Esophagus muscularis mucosa (tissue), 4 donors: ENCODE measurements around the gene HOXB9. TPM values are rescaled to one million over a fixed set of nuclear protein-coding genes. Genes with fewer than 3 reads are reported as not detected.

Experiments
- DNase-seq: peaks from one replicate; pipeline ENCODE4 v3.0.0-alpha.2; 2017; ENCODE audit errors: extremely low spot score
- H3K27ac ChIP-seq, 4 donors: fragments of 200-600 bp; sonication (generic); replicated peaks in 1 of 4; 1 replicate in 3 of 4; 2 replicates in 1 of 4; pipeline ENCODE4 v1.5.1; 2016 to 2019; ENCODE audit warnings: mild to moderate bottlenecking in 1 of 4
- H3K27me3 ChIP-seq, 4 donors: fragments of 200-600 bp; sonication (generic); one replicate each; pipeline versions ENCODE4 v1.5.1 to v1.6.0; 2016 to 2019
- H3K36me3 ChIP-seq, 4 donors: fragments of 200-600 bp; sonication (generic); one replicate each; pipeline ENCODE4 v1.5.1; 2016 to 2019
- H3K4me1 ChIP-seq, 4 donors: fragments of 200-600 bp; sonication (generic); one replicate each; pipeline ENCODE4 v1.5.1; 2016 to 2019
- H3K4me3 ChIP-seq, 4 donors: fragments of 200-600 bp; sonication (generic); 1 replicate in 2 of 4; 2 replicates in 2 of 4; pipeline ENCODE4 v1.5.1; 2016 to 2019; ENCODE audit warnings: mild to moderate bottlenecking in 4 of 4, moderate library complexity in 1 of 4
- H3K9me3 ChIP-seq, 4 donors: fragments of 200-600 bp; sonication (generic); 1 replicate in 3 of 4; 2 replicates in 1 of 4; pipeline ENCODE4 v1.5.1; 2016 to 2019
- CTCF ChIP-seq, 3 experiments: fragments of 200-600 bp in 2 of 3; fragments of 450-650 bp in 1 of 3; sonication (generic) in 2 of 3; IDR thresholded peaks; one replicate each; pipeline ENCODE4 v1.5.1; 2017 to 2019; ENCODE audit warnings: antibody characterized with exemption in 3 of 3, mild to moderate bottlenecking in 2 of 3, moderate library complexity in 1 of 3
- EP300 ChIP-seq: sonication (generic); formaldehyde crosslinking; IDR thresholded peaks from one replicate; pipeline ENCODE4 v1.6.1; 2017; ENCODE audit warnings: antibody characterized with exemption
- POLR2A ChIP-seq: fragments of 450-650 bp; IDR thresholded peaks from one replicate; pipeline ENCODE4 v1.6.1; 2017; ENCODE audit warnings: antibody characterized with exemption, moderate library complexity, mild to moderate bottlenecking, low read depth
- POLR2AphosphoS5 ChIP-seq, 2 donors: sonication (generic); formaldehyde crosslinking; IDR thresholded peaks; one replicate each; pipeline ENCODE4 v1.6.1; 2017; ENCODE audit warnings: antibody characterized with exemption in 2 of 2
- WGBS: methylation state at CpG from one replicate; pipeline ENCODE4 v1.1.5; 2018; 5-methylcytosine and 5-hydroxymethylcytosine counted together
- intact Hi-C: fragments of 100-400 bp; cut with DNase I; formaldehyde crosslinking; loops from one replicate; pipeline ENCODE4 v1.15.1; 2023
- total RNA-seq, 4 donors: library from RNA; depleted of rRNA; stranded (reverse); fragments of >200 nt; gene quantifications; one replicate each; pipeline versions ENCODE4 v1.1.0 to v1.2.1, GENCODE V29; 2016

Gene HOXB9
- total RNA-seq, 4 donors from 2014 or later, result not detected

- Histone ChIP-seq H3K9me3 (no peaks in the 10 kb centered on the region), H3K4me3 (no peak overlapping the region), H3K4me1 (peaks cover 36 to 60% (median 50%) of the 10 kb centered on the region in 4 donors), H3K27me3 (peaks cover 0 to 21% (median 0%) of the 10 kb centered on the region in 4 donors), H3K36me3 (no peaks in the 10 kb centered on the region), H3K27ac (peak overlapping the region in 1 of 4 donors; percentile 91)
- DNase-seq, result no peak
- intact Hi-C loops, result no loop called here
- WGBS, result 50% methylated on average over 1 of the region's 2 CpGs
- TF ChIP-seq CTCF (IDR thresholded peaks at IDR 0.05) (no peak), EP300 (no peak), POLR2AphosphoS5 (IDR thresholded peaks at IDR 0.05) (no peak), POLR2A (no peak)
Observed at GRCh38 chr17:48588528-48588927, 37.6 kb downstream of the HOXB9 start.

DNA sequence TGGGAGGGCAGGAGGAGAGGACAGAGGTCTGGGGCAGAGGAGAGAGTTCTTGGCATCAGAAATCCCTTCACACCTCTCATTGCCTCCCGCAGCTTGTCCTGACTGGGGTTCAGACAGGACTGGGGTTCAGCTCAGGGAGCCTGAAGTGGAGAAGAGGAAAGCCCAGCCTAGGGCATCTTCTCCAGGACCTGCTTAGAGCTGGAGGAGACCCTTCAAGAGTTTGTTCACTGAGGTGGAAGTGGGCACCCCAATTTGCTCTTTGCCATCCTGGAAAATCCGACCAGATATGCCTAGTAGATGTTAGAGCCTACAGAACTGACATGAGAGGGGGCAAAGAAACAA is 38.1 kb downstream of the HOXB9 start:
- Histone ChIP-seq H3K27ac (peak overlapping the region in 1 of 4 donors; percentile 91), H3K4me3 (no peak overlapping the region), H3K27me3 (peaks cover 0 to 17% (median 0%) of the 10 kb centered on the region in 4 donors), H3K9me3 (no peaks in the 10 kb centered on the region), H3K4me1 (peaks cover 33 to 60% (median 50%) of the 10 kb centered on the region in 4 donors), H3K36me3 (no peaks in the 10 kb centered on the region)
- intact Hi-C loops, result no loop called here
- TF ChIP-seq EP300, result no peak
- TF ChIP-seq CTCF (IDR thresholded peaks at IDR 0.05), result no peak
- TF ChIP-seq POLR2A, result no peak
- no peak for TF ChIP-seq POLR2AphosphoS5 (IDR thresholded peaks at IDR 0.05)
- DNase-seq, result no peak
- 80% methylated on average over 2 of the region's 2 CpGs for WGBS

- Histone ChIP-seq H3K4me3 (peak overlapping the region in 1 of 4 donors; percentile 74), H3K27ac (peak overlapping the region; percentile 9 to 97 (median 72))
Observed at GRCh38 chr17:48587276-48588073, 38.7 kb downstream of the HOXB9 start.

DNA sequence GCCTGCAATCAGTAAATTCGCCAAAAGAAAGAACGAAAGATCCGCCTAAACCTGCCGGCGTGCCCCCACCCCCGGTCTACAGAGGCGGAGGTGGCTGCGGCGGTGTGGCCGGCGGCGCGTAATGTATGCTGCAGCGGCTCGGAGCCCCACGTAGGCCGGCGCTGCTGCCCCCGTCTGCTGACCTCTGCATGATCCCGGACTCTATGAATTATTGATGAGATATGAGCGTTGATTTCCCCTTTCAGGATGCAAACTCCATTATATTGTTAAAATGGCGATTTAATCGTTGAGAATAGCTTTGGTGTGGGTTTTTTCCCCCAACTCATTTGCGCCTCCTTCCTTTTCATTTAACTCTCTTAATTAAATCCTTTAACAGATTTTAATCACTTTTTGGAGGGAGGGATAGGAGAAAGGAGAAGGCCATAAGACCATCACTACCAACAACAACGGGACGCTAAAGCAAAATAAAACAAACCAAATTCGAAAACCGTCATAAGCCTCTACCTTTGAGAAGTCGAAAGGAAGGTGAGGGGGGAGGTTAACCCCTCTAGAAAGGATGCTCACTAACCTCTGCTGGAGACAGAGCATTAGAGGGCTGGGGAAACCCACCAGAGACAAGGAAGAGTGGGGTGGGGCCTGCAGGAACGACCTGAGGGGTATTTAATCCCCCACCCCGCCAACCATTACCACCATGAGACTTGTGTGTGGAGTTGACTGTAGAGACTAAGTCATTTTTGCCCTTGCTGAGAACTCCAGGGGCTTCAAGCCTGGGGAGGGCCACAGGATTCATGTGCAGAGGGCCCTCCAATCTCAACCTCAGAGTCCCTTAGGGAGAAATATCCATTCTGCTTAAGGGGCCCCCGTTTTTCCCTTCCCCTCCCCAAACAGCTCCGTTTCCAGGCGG is 39.6 kb downstream of the HOXB9 start:
- DNase-seq, result no peak
- no peaks in the 10 kb centered on the region for H3K36me3 ChIP-seq
- WGBS, result 61% methylated on average over 34 of the region's 34 CpGs
- no peak for TF ChIP-seq CTCF (IDR thresholded peaks at IDR 0.05)
- TF ChIP-seq EP300, result no peak
- TF ChIP-seq POLR2A, result no peak
- no peak for TF ChIP-seq POLR2AphosphoS5 (IDR thresholded peaks at IDR 0.05)
- H3K4me3 ChIP-seq, result peak overlapping the region; percentile 69 to 84 (median 72)
- H3K27ac ChIP-seq, result peak overlapping the region; percentile 91 to 97 (median 96)
- H3K9me3 ChIP-seq, result no peaks in the 10 kb centered on the region
- intact Hi-C loops, result no loop called here
- H3K27me3 ChIP-seq, result peaks cover 0 to 3% (median 0%) of the 10 kb centered on the region in 4 donors
- H3K4me1 ChIP-seq, result peaks cover 35 to 51% (median 45%) of the 10 kb centered on the region in 4 donors

More at GRCh38 chr17:48587276-48588073, 38.7 kb downstream of the HOXB9 start:
- no peak for DNase-seq
- intact Hi-C loops, result no loop called here
- no peak for TF ChIP-seq POLR2A
- TF ChIP-seq EP300, result no peak
- no peak for TF ChIP-seq POLR2AphosphoS5 (IDR thresholded peaks at IDR 0.05)
- TF ChIP-seq CTCF (IDR thresholded peaks at IDR 0.05), result no peak
- no peaks in the 10 kb centered on the region for H3K36me3 ChIP-seq
- H3K9me3 ChIP-seq, result no peaks in the 10 kb centered on the region
- H3K27me3 ChIP-seq, result peaks cover 0 to 12% (median 0%) of the 10 kb centered on the region in 4 donors
- 74% methylated on average over 5 of the region's 5 CpGs for WGBS
- H3K4me1 ChIP-seq, result peaks cover 36 to 60% (median 50%) of the 10 kb centered on the region in 4 donors
